ENCODE measurements around the gene ARHGEF17.
A peak's percentile ranks its signal among the peaks of the same experiment; 100 is the strongest.

ARHGEF17 gene

DNA sequence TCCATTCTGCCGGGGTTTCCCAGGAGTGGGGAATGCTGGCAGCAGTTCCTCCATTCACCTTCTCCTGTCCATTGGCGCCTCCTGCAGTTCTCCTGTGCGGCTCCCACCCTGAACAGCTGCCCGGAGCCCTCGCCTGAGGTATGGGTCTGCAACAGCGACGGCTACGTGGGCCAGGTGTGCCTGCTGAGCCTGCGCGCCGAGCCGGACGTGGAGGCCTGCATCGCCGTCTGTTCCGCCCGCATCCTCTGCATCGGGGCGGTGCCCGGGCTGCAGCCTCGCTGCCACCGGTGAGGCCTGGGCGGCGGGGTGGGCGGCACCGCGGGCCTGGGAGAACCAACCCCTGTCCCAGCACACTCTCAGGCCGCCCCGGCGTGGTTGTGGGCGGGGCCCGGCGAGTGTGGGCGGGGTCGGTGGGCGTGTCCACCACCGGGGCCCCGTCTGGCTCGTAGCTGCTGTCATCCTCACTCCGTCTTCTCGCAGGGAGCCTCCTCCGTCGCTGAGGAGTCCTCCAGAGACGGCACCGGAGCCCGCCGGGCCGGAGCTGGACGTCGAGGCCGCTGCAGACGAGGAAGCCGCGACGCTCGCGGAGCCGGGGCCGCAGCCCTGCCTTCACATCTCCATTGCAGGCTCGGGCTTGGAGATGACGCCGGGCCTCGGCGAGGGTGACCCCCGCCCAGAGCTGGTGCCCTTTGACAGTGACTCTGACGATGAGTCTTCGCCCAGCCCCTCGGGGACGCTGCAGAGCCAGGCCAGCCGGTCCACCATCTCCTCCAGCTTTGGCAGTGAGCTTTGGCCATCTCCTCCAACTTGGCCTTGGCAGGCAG, 54.1 kb downstream of the ARHGEF17 start:
- no peak for DNase-seq

DNA sequence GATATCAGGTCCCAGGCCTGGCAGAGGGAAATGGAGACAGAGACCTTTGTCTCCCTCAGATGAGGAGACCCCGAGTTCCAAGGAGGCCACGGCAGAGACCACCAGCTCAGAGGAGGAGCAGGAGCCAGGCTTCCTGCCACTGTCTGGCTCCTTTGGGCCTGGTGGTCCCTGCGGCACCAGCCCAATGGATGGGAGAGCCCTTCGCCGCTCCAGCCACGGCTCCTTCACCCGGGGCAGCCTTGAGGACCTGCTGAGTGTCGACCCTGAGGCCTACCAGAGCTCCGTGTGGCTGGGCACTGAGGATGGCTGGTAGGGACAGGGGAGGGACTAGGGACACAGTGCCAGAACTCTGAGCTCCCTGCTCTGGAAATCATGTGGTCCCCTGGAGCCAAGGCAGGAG, 55.1 kb downstream of the ARHGEF17 start:
- no peak for DNase-seq

DNA sequence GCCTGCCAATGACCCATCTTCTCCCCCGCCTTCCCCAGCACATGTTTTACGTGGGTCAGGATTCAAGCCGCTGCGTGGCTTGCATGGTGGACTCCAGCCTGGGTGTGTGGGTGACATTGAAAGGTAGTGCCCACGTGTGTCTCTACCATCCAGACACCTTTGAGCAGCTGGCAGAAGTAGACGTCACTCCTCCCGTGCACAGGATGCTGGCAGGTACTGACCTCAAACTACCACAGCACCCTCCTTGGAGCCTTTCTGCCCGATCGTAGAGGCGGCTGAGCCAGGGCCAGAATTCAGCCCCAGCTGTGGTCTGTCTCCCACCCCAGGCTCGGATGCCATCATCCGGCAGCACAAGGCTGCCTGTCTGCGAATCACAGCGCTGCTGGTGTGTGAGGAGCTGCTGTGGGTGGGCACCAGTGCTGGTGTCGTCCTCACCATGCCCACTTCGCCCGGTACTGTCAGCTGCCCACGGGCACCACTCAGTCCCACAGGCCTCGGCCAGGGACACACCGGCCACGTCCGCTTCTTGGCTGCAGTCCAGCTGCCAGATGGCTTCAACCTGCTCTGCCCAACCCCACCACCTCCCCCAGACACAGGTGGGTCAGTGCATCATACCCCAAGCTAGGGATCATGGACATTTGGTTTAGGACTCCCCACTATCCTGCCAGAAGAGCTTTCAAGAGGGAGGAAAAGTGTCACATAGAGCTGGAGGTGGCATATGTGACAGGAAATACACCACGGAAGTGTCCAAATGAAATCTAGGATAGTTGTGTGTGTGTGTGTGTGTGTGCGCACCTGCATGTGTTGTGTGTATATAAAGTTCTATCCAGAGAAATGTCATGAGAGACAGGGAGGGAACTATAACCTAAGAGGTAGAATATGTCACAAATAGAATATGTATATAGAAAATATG, 57.5 kb downstream of the ARHGEF17 start:
- DNase-seq, result no peak

DNA sequence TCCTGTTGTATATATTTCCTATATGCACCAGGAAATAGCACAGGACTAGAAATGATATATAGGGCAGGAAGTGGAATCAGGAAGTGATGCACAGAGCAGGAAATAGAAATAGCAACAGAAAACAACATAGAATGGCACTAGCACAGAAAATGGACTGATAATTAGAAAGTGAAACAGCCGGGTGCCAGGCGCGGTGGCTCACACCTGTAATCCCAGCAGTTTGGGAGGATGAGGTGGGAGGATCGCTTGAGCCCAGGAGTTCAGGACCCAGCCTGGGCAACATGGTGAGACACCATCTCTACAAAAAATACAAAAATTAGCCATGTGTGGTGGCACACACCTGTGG, 58.2 kb downstream of the ARHGEF17 start:
- no peak for DNase-seq

DNA sequence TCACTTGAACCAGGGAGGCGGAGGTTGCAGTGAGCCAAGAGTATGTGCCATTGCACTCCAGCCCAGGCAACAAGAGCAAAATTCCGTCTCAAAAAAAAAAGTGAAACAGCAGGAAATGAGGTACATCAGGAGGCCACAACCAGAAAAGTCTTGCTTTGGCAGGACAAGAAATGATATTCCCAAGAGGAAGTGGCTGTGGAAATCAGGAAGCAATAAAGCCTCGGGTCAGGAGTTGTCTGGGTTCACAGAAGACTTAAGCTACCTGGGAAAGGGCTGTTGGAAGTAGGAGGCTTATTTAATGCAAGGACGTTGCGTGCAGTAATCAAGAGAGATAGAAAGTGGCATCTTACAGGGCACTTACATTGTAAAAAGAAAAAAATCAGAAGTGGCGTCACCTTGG, 58.9 kb downstream of the ARHGEF17 start:
- no peak for DNase-seq

DNA sequence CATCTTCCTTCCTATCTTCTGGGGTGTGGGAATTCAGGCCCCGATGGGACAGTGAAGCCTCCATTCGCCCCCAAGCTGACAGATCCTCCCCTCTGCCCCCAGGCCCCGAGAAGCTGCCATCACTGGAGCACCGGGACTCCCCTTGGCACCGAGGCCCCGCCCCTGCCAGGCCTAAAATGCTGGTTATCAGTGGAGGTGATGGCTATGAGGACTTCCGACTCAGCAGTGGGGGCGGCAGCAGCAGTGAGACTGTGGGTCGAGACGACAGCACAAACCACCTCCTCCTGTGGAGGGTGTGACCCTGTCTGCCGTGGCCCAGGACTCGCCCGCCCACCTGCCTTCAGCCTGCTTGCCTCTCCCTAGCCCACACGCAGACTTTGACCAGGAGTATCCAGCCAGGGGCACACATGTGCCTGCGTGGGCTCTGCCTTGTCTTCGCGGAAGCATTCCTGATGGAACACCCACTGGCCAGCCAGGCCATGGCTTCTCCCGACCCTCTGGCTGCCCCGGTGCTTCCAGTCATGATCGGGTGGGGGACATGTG, 59.5 kb downstream of the ARHGEF17 start:
- peak; percentile 20 for DNase-seq

DNA sequence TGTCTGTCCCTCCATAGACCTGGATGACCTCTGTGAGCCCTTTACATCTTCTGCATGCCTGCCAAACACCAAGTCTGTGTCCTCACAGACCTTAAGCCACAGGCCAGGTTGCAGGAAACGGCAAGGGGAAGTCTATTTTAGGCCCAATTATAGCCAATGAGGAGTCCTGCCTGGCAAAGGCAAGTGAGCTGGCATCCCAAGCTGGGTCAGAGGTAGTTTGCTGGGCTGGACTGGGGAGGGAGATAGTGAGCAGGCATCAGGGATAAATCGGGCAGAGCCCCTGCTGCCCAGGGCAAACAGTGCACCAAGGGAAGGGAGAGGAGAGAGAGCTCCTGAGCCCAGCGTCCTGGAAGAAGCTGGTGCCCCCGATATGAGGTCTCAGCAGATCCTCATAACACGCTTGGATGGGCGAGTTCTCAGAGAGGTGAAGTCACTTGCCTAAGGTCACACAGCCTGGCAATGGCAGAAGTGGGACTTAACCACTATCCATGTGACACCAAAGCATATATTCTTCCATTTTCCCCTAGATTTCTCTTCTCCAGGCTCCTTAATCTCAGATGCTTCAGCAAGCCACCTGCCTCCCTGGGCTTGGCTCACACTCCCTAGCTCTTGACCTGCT, 64.4 kb downstream of the ARHGEF17 start:
- DNase-seq, result peak; percentile 47

DNA sequence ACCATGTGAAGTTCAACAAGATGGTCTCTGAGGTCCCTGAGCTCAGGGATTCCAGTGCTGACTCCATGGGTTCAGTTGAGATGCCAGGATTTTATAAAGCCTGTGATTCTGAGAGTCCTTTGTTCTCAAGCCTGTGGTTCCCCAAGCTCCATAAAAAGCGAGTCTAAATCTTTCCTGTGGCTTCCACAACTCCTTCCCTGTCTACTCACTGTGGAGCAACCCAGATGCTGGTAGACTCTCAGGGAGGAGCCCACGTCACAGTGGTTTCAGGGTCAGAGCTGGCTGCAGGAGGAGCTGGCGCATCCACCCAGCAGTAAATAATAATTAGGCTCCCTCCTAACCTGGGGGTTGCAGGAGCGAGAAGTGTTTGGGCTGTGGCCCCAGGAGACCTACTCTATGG, 66.1 kb downstream of the ARHGEF17 start:
- DNase-seq, result no peak

DNA sequence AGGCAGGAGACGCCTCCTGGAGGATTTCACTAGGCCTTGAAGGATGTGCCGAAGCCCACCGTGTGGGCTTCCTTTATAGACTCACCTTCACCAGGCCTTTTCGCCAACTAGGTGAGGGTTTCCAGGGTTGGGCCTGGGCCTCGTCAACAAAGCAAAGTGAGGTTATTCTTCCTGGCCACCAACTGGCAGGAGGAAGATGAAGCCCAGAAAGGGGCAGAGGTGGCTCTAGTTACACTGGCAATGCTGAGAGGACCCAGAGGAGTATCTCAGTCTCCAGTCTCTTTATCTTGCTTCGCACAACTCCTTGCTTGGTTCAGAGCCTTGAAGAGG, 67.7 kb downstream of the ARHGEF17 start:
- peak; percentile 97 for DNase-seq

DNA sequence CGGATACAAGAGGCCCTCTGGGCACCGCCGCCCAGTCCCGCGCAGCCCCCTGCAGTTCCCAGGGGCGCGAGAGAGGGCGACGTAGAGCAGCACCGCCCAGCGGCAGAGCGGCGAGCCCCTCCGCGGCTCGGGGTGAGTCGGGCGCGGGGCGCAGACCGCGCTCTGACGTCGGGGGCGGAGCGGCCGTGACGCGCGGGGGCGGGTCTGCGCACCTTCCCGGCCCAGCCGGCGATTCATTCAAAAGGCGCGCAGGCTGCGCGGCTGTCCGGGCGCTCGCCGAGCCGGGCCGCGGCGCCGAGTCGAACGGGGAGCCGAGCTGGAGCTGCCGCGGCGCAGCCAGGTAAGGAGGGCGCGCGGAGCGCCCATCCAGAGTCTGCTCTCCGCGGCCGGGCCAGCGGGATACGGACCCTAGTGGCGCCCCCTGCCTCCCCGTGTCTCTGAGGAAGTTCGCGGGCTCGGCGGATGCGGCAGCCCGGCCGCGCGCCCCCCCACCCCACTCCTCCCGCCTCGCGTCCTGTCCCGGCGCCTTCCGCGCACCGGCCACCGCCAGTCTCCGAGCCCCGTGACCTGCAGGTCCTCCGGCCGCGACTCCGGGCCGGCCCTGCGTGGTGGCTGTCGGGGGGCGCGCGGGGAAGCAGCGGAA, 68.2 kb downstream of the ARHGEF17 start, which contains the start of gene RELT:
Gene RELT, plus strand, starts transcription at position 240 of the 643 bp plus-strand sequence. CDS start 12,738 bp downstream, outside the sequence.
- no peak for DNase-seq

DNA sequence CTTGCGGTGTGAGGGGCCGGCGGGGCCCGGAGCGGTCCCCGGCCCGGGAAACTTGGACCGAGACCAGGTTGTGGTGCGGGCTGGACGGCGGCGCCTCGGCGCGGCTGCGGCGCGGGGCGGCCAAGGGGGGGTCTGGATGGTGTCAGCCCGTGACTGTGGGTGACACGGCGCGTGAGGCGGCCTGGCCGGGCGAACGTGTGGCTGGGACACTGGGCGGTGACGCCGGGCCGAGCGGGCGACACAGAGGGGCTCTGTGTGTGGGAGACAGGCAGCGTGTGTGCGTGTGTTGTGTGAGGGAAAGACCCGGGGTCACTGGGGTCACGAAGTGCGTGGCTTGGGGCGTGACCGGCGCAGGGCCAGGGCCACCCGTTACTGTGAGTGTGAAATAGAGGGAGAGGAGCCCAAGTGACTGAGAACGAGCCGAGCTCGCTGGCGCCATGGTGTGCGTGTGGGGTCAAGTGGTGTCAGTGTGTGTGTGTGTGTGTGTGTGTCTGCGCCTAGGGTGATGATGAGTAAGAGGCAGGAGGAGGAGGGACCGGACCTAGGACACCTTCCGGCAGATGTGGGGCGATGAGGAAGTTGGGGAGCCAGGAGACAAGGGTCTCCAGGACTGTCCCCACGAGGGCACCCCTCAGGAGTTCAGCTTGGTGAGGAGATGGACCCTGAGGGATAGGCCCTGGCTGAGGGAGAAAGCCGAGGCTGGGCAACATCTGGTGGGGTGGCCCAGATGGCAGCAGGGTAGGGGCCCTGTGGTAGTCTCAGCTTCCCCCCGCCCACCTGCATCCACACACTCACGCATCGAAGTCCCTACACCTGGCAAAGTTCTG, 68.9 kb downstream of the ARHGEF17 start:
- peak; percentile 72 for DNase-seq

DNA sequence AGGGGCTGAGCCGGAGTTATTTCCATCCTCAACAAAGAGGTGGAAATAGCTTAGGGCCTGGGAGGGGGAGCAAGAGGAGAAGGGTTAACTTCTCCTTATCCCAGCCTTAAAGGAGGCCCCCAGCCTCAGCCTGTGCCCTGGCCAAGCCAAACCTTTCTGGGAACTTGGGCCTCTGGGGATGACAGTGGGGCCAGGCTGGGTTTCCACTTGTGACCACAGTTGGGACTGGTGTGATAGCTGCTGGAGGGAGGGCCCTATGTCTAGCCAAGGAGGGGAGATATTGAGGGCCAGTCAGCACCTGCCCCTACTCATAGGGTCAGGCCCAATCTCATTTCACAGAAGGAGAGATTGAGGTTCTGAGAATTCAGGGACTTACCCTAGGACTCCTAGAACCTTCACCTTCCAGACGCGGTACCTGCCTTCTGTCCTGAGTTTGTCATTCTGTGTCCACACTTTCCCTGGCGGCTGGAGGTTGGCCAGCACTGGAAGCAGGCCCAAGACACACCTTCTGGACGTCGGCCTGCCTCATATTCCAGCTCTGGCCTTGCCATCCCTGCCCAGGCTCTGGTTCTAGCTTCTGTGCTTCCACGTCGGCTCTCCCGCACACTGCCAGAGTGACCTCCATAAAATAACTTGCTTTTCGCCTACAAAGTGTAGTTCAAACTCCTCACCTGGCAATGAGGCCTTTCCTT, 71.3 kb downstream of the ARHGEF17 start:
- DNase-seq, result peak; percentile 14

DNA sequence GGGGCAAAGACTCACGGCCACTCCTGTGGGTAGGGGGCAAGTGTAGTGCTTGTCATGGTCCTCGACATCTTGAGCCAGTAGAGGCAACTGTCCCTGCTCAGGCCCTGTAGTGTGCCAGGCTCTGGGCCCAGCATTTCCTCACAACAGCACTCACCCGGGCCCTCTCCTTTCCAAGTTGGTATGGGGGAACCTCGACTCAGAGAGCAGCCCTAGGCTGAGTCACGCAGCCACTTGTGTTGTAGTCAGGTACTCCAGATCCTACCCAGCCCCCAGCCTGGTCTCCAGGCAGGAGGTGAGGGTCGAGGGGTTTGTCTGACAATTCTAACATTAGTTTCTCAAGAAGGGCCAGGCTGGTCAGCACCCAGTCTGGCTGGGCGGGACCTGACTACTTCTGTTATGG, 72.3 kb downstream of the ARHGEF17 start:
- no peak for DNase-seq

DNA sequence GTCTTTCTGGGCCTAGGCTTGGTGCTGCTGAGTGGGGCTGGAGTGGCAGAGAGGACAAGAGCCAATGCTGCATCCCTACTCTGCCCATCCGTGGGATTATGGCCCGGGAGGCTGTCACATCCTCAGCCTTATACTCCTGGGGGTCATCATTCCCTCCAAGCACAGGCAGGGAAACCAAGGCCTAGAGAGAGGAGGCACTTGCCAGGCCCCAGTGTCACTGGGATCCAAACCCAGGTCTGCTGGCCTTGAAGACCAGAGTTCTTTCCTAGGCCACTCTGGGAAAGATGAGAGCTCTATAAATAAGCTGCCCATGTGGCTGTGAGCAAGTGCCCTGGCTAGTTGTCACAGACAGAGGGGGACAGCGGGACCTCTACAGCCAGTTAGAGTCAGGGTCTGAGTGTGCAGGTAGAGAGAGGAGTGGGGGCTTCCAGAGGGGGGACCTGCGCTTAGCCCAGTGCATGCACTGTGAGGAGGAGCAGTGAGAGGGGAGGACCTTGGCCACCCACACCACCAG, 72.9 kb downstream of the ARHGEF17 start:
- DNase-seq, result no peak

DNA sequence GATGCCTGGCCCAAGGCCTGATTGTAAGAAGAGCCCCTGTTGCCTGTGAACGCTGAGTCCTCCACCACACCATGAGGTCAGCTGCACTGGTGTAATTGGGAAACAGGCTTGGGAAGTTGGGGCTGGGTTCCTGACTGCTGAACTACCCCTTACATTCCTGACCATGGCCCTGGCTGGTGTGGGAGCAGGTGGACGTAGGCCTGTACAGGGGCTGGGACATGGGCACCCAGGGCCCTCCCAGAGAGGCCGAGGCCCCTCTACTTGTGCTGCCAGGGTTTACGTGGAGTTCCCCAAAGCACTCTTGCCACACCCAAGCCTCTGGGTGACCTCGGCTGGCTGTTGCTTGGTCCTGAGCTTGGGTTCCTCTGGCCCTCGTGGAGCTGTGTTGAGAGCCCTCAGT, 73.5 kb downstream of the ARHGEF17 start:
- no peak for DNase-seq

DNA sequence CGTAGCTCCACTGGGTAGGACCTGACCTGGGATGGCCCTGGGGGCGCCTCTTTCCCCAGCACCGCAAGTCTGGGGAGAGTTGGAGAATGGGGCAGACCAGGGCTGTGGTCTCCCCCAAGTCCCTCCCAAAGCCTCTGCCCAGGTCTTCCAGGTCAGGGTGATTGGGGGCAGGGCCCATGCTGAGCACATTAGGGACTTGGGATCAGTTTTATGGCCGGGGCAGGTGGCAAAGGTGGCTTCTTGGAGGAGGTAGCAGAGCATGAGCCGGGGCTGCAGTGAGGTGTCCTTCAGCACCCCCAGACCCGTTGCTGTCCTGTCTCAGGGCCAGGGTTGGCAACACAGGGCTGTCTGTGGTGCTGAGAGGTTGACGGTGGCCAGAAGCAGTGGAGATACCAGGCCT, 74.1 kb downstream of the ARHGEF17 start:
- no peak for DNase-seq

DNA sequence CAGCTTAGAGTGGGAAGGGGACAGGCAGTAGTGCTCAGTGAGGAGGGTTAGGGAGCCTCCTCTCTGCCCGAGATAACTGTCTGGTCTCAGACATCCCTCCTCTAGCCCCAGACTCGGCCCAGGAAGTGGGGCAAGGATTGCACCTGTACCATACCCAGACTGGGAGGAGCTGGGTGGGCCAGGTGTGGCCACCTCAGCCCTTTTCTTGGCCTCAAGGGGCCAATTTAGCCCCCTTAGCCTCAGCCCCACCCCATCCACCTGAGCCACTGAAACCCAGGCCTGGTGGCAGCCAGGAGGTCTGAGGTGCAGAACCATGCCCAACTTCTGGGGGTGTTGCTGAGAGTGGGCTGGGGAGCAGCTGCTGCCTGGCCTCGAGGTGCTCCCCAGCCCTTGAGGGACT, 74.7 kb downstream of the ARHGEF17 start:
- DNase-seq, result no peak

DNA sequence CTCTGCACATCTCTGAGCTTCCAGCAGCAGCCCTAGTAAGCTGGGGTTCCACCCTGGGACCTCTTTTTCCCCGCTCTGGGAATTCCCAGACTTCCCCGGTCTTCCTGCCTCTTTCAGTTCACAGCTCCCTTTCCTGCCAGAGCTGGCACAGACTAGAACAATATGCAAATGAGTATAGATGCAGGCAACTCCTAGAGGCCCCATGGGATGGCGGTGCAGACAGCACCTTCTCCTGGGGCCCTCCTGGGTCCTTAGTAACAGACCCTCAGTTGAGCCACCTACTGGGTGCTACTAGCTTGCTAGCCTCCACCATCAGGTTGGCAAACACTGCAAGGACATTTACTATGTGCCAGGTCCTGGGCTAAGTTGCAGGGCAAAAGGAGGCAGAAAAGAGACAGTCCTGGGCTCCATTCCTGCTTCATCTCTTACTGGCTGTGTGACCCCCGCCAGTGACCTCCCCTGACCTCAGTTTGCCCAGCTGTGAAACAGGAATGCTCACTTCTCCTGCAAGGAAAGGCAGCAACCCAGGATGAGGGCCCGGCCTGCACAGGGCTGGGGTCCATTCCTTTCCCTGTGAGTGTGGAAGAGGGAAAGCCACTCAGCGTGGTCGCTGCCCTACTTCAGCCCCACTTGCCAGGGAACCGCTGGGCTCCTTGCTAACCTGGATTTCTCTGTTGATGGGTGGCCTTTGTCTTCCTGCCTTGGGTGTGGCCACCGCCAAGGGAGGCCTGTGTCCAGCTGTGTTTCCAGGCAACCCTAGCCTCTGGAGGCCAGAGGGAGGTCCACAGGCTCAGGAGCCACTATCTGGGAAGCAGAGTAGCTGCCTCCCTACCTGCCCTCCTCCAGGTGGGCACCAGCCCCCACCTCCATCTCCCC, 75.4 kb downstream of the ARHGEF17 start:
- no peak for DNase-seq

DNA sequence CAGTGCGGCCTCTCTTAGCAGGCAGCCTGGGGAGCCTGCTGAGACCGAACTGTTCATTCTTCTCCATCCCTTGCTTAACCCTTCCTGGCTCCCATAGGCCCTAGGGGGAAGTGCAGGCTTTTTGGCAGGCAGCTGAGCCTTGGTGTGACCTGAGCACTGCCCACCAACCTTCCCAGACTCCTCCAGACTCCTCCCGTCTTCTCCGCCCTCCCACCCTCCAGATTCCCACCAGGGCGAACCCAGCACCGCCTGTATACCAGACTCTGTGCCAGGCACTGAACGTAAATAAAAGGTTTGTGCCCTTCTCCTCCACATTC, 76.0 kb downstream of the ARHGEF17 start:
- no peak for DNase-seq

DNA sequence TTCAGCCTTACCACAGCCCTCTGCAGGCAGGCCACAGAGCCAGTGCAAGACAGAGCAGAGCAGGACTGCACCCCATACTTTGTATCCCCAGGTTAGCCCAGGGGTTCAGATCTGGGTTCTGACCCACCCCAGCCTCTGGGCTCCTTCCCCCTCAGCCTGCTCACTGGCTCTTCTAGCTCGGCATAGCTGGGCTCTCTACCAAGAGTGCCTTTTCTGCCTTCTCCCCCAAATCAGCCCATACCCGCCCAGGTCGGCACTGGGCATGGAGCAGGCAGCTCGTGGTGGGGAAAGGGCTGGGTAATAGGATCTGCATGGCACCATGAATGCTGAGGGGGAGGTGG, 76.4 kb downstream of the ARHGEF17 start:
- no peak for DNase-seq

All from hematopoietic multipotent progenitor cell treated with erythropoietin and hydrocortisone succinate and interleukin-3 and kit ligand, for 8 days (in vitro differentiated cells).